Right lobe of liver (tissue), 4 donors: ENCODE data around the gene DHX30.

Experiments
- POLR2A ChIP-seq: fragments of 450-650 bp; IDR thresholded peaks from one replicate; pipeline ENCODE4 v1.6.1; 2017; ENCODE audit warnings: antibody characterized with exemption, mild to moderate bottlenecking
- TF ChIP-seq, protein P1 (sequence below), 4 donors: fragments of 200-600 bp in 3 of 4; fragments of 450-650 bp in 1 of 4; IDR thresholded peaks; one replicate each; pipeline versions ENCODE4 v1.5.1 to v1.8.0; 2016 to 2022; ENCODE audit warnings: antibody characterized with exemption in 4 of 4, mild to moderate bottlenecking in 2 of 4
- donor health status: DM: no; HTN: no; CAD: no.
- donor health status: DM: no; HTN: no; CAD: no.
- donor health status: DM: no; HTN: yes; CAD: no.

- TF ChIP-seq, protein P1, sequence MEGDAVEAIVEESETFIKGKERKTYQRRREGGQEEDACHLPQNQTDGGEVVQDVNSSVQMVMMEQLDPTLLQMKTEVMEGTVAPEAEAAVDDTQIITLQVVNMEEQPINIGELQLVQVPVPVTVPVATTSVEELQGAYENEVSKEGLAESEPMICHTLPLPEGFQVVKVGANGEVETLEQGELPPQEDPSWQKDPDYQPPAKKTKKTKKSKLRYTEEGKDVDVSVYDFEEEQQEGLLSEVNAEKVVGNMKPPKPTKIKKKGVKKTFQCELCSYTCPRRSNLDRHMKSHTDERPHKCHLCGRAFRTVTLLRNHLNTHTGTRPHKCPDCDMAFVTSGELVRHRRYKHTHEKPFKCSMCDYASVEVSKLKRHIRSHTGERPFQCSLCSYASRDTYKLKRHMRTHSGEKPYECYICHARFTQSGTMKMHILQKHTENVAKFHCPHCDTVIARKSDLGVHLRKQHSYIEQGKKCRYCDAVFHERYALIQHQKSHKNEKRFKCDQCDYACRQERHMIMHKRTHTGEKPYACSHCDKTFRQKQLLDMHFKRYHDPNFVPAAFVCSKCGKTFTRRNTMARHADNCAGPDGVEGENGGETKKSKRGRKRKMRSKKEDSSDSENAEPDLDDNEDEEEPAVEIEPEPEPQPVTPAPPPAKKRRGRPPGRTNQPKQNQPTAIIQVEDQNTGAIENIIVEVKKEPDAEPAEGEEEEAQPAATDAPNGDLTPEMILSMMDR (IDR thresholded peaks at IDR 0.05), result no peak
- no peak for TF ChIP-seq POLR2A
These were observed 74.8 kb downstream of the DHX30 start for GRCh38 chr3:47877719-47878118.
